Natural killer cell treated with Interleukin-12 subunit alpha and Interleukin-12 subunit beta and Interleukin-15 and Interleukin-18, amount 100 ng/mL, for 72 hours (primary cell): ENCODE data around the gene ICA1. TPM values are rescaled to one million over a fixed set of nuclear protein-coding genes. Genes with fewer than 3 reads are reported as not detected.

Experiments used
- ATAC-seq, 2 donors: fragments of 150-1000 bp; cut with Tn5 transposase in 1 of 2; sonication (Bioruptor Pico), chemical (Tn5 transposase) in 1 of 2; 2 replicates each; pipeline ENCODE4 v1.10.0; 2021
- DNase-seq: peaks from one replicate; pipeline ENCODE4 v3.0.0; 2022; ENCODE audit warnings: low spot score
- H3K27ac Mint-ChIP-seq, 2 donors: 1 replicate in 1 of 2; 2 replicates in 1 of 2; pipeline ENCODE4 v1.8.0; 2022; ENCODE audit warnings: mixed read lengths in 2 of 2, mild to moderate bottlenecking in 1 of 2, moderate library complexity in 1 of 2
- H3K27me3 Mint-ChIP-seq, 2 donors: 1 replicate in 1 of 2; 2 replicates in 1 of 2; pipeline ENCODE4 v1.8.0; 2022; ENCODE audit warnings: mixed read lengths in 2 of 2
- H3K36me3 Mint-ChIP-seq: one replicate; pipeline ENCODE4 v1.8.0; 2022; ENCODE audit warnings: mixed read lengths
- H3K4me1 Mint-ChIP-seq, 2 donors: 1 replicate in 1 of 2; 2 replicates in 1 of 2; pipeline ENCODE4 v1.8.0; 2022; ENCODE audit warnings: low read depth in 2 of 2, mixed read lengths in 2 of 2, mild to moderate bottlenecking in 1 of 2
- H3K4me3 Mint-ChIP-seq: one replicate; pipeline ENCODE4 v1.8.0; 2022; ENCODE audit warnings: mixed read lengths
- H3K9me3 Mint-ChIP-seq: 2 replicates; pipeline ENCODE4 v1.8.0; 2022; ENCODE audit warnings: mixed read lengths
- total RNA-seq, 2 donors: library from RNA; stranded (reverse); gene quantifications; one replicate each; pipeline ENCODE4 v1.2.3, GENCODE V29; 2022

Gene ICA1
- total RNA-seq, 2 donors from 2014 or later = 0.31 to 0.45 TPM

- H3K4me3 Mint-ChIP-seq = no peak overlapping the region
- no peak overlapping the region for H3K27ac Mint-ChIP-seq
- no peak for DNase-seq
- H3K36me3 Mint-ChIP-seq = no peaks in the 10 kb centered on the region
- H3K4me1 Mint-ChIP-seq = no peaks in the 10 kb centered on the region
- ATAC-seq = no peak
- no peaks in the 10 kb centered on the region for H3K9me3 Mint-ChIP-seq
- H3K27me3 Mint-ChIP-seq = peaks cover 16 to 30% of the 10 kb centered on the region in 2 donors
Observed at GRCh38 chr7:8228766-8229674, 32.9 kb downstream of the ICA1 start.

DNA sequence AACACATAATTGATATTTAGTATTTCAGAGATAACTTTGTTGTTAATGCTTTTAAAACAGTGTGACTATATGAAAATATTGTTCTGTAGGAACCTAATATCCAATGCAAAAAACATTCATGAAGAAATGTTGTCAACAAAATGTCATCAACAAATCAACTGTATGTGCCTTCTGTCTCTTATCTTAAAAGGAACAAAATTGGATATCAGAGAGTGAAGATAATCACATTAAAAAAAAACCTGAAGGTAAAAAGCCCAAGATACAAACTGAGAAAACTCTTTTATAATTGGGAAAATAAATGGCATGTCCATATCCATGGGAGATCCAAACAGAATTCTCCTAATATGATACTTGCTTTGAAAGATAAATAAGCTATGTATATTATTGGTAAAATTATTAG is 33.9 kb downstream of the ICA1 start:
- Mint-ChIP-seq H3K9me3 (no peaks in the 10 kb centered on the region), H3K36me3 (no peaks in the 10 kb centered on the region), H3K4me3 (no peak overlapping the region), H3K27me3 (peaks cover 15 to 31% of the 10 kb centered on the region in 2 donors), H3K27ac (no peak overlapping the region), H3K4me1 (no peaks in the 10 kb centered on the region)
- DNase-seq = no peak
- no peak for ATAC-seq

DNA sequence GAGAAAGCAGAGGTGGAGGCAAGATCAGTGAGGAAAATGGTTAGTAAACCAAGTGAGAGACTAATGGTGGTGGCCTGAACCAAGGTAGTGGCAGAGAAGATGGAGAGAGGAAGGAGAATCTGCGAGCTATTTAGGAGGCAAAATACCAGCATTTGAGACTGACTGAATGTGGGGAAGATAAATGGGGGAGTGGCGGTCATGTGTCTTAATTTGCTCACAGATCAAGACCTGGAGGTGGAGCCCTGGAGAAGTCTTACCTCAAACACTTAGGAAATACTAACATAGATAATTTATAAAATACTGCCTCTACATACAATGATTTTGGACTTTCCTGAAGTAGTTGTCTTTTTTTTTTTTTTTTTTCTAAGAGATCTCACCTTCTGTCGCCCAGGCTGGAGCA is 34.7 kb downstream of the ICA1 start:
- no peak for ATAC-seq
- no peaks in the 10 kb centered on the region for H3K9me3 Mint-ChIP-seq
- no peak overlapping the region for H3K4me3 Mint-ChIP-seq
- no peaks in the 10 kb centered on the region for H3K4me1 Mint-ChIP-seq
- H3K27ac Mint-ChIP-seq = no peak overlapping the region
- DNase-seq = no peak
- H3K36me3 Mint-ChIP-seq = no peaks in the 10 kb centered on the region
- H3K27me3 Mint-ChIP-seq = peaks cover 15 to 31% of the 10 kb centered on the region in 2 donors

GRCh38 chr7:8226501-8226900 is 35.5 kb downstream of the ICA1 start:
- Mint-ChIP-seq H3K27ac (no peak overlapping the region), H3K36me3 (no peaks in the 10 kb centered on the region), H3K9me3 (no peaks in the 10 kb centered on the region)

GRCh38 chr7:8221567-8221966 is 40.4 kb downstream of the ICA1 start:
- Mint-ChIP-seq H3K4me1 (peaks cover 4 to 5% of the 10 kb centered on the region in 2 donors), H3K4me3 (no peak overlapping the region), H3K36me3 (no peaks in the 10 kb centered on the region), H3K27me3 (peaks cover 11 to 23% of the 10 kb centered on the region in 2 donors), H3K9me3 (no peaks in the 10 kb centered on the region), H3K27ac (no peak overlapping the region)
- no peak for ATAC-seq
- no peak for DNase-seq

More at GRCh38 chr7:8226501-8226900, 35.5 kb downstream of the ICA1 start:
- ATAC-seq = no peak
- DNase-seq = no peak
- Mint-ChIP-seq H3K4me1 (no peaks in the 10 kb centered on the region), H3K4me3 (no peak overlapping the region), H3K27me3 (peaks cover 15 to 31% of the 10 kb centered on the region in 2 donors)

GRCh38 chr7:8221101-8221495 is 40.9 kb downstream of the ICA1 start:
- Mint-ChIP-seq H3K4me1 (peaks cover 4 to 5% of the 10 kb centered on the region in 2 donors), H3K9me3 (no peaks in the 10 kb centered on the region), H3K27me3 (peaks cover 7 to 18% of the 10 kb centered on the region in 2 donors), H3K4me3 (no peak overlapping the region), H3K36me3 (no peaks in the 10 kb centered on the region), H3K27ac (no peak overlapping the region)
- no peak for ATAC-seq
- DNase-seq = no peak

GRCh38 chr7:8220376-8221100 is 41.4 kb downstream of the ICA1 start:
- H3K36me3 Mint-ChIP-seq = no peaks in the 10 kb centered on the region
- ATAC-seq (no peak), DNase-seq (no peak)
- no peaks in the 10 kb centered on the region for H3K9me3 Mint-ChIP-seq
- H3K4me1 Mint-ChIP-seq = peaks cover 4 to 5% of the 10 kb centered on the region in 2 donors
- no peak overlapping the region for H3K4me3 Mint-ChIP-seq
- H3K27me3 Mint-ChIP-seq = peaks cover 4 to 14% of the 10 kb centered on the region in 2 donors
- no peak overlapping the region for H3K27ac Mint-ChIP-seq

DNA sequence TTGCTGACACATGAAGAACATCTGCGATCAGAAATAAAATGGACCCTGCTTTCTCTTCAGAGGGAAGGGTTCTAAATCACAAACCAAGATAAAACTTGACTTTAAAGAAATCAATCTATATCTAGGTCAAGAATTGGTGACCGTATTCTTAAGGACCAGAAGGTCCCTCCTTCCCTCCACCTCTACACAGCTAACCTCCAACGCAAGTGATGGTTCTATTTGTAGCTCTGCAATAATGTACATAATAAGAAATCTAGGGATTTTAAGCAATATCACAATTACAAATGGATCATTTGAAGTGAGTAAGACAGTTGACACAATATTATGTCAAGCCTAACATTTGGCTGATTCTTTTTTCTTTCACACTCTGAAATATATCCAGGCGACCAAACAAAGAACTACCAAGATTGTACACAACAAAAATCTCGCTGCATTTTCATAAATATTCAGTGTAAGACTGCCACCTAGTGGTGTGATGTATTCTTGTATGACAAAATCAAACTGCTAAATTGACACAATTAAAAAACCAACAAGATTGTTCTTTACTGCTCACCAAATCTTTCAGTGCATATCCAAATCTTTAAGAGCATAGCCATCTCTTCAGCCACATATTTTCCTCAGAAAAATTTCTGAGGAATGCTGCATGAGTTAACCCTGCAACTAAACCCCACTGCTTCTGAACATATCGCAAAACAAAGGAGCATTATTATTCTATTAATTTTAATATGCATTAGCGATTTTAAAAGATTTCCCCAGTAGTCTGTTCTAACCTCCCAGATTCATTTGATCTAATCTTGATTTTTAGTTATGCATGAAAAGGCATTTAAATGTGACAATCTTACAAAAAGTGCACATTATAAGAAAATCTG is 44.5 kb downstream of the ICA1 start:
- Mint-ChIP-seq H3K4me3 (no peak overlapping the region), H3K36me3 (no peaks in the 10 kb centered on the region), H3K9me3 (no peaks in the 10 kb centered on the region), H3K27me3 (peaks cover 0 to 7% of the 10 kb centered on the region in 2 donors), H3K27ac (no peak overlapping the region), H3K4me1 (peaks cover 4 to 5% of the 10 kb centered on the region in 2 donors)
- ATAC-seq = no peak
- DNase-seq = no peak

- Mint-ChIP-seq H3K27ac (no peak overlapping the region), H3K36me3 (no peaks in the 10 kb centered on the region)
- no peak for ATAC-seq
Observed at GRCh38 chr7:8216334-8216690, 45.7 kb downstream of the ICA1 start.

GRCh38 chr7:8215648-8216333 is 46.2 kb downstream of the ICA1 start:
- no peak overlapping the region for H3K27ac Mint-ChIP-seq
- H3K27me3 Mint-ChIP-seq = peaks cover 0 to 7% of the 10 kb centered on the region in 2 donors
- ATAC-seq (no peak), DNase-seq (no peak)
- H3K4me3 Mint-ChIP-seq = no peak overlapping the region
- peaks cover 4 to 5% of the 10 kb centered on the region in 2 donors for H3K4me1 Mint-ChIP-seq
- H3K36me3 Mint-ChIP-seq = no peaks in the 10 kb centered on the region
- H3K9me3 Mint-ChIP-seq = no peaks in the 10 kb centered on the region

More at GRCh38 chr7:8216334-8216690, 45.7 kb downstream of the ICA1 start:
- Mint-ChIP-seq H3K4me1 (peaks cover 4 to 5% of the 10 kb centered on the region in 2 donors), H3K27me3 (peaks cover 0 to 7% of the 10 kb centered on the region in 2 donors), H3K9me3 (no peaks in the 10 kb centered on the region), H3K4me3 (no peak overlapping the region)
- no peak for DNase-seq

DNA sequence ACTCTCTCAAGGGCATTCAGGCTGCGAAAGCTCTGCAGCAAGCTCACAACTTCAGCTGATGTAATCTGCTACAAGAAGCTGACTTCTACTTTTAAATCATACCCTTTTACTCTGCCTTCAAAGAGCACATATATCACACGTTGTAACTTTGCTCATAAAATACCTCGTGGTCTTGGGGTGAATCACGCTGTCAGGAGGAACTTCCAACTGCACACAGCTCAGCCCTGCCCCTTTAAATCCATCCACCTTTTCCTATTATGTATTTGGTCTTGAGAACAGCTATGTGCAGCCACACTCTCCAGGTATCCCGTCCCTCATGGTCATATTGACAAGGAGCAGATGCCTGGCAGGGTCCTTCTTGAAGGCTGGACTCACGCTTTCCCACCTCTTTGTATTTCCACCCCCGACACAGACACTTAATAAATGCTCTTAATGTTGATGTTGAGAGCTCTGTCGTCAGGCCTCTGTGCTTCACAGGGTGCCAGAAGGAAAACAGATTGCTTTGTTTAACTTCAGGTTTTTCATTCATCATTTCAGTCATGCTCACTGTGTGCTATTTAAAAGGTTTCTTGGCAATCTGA is 47.6 kb downstream of the ICA1 start:
- peaks cover 0 to 7% of the 10 kb centered on the region in 2 donors for H3K27me3 Mint-ChIP-seq
- ATAC-seq (no peak), DNase-seq (no peak)
- no peak overlapping the region for H3K4me3 Mint-ChIP-seq
- peaks cover 4 to 5% of the 10 kb centered on the region in 2 donors for H3K4me1 Mint-ChIP-seq
- H3K9me3 Mint-ChIP-seq = no peaks in the 10 kb centered on the region
- H3K27ac Mint-ChIP-seq = no peak overlapping the region
- no peaks in the 10 kb centered on the region for H3K36me3 Mint-ChIP-seq

- Mint-ChIP-seq H3K27me3 (peaks cover 0 to 9% of the 10 kb centered on the region in 2 donors), H3K9me3 (no peaks in the 10 kb centered on the region), H3K36me3 (no peaks in the 10 kb centered on the region), H3K4me3 (no peak overlapping the region), H3K27ac (no peak overlapping the region), H3K4me1 (peaks cover 4 to 5% of the 10 kb centered on the region in 2 donors)
- ATAC-seq (no peak), DNase-seq (no peak)
Observed at GRCh38 chr7:8213381-8213780, 48.6 kb downstream of the ICA1 start.

- Mint-ChIP-seq H3K36me3 (no peaks in the 10 kb centered on the region), H3K9me3 (no peaks in the 10 kb centered on the region), H3K4me1 (peaks cover 4% of the 10 kb centered on the region in 2 donors), H3K27me3 (peaks cover 0 to 10% of the 10 kb centered on the region in 2 donors), H3K4me3 (no peak overlapping the region), H3K27ac (no peak overlapping the region)
- DNase-seq (no peak), ATAC-seq (no peak)
Observed at GRCh38 chr7:8212638-8213037, 49.3 kb downstream of the ICA1 start.
